Ascending aorta (tissue), 2 donors: ENCODE results near the gene EDNRA. TPM values are rescaled to one million over a fixed set of nuclear protein-coding genes. Genes with fewer than 3 reads are reported as not detected.

Source experiments
- DNase-seq, 2 donors: peaks; one replicate each; pipeline ENCODE4 v3.0.0-alpha.2; 2019; ENCODE audit warnings: low spot score in 2 of 2
- H3K27ac ChIP-seq, 2 donors: fragments of 200-600 bp; sonication (generic); one replicate each; pipeline ENCODE4 v1.5.1; 2016 to 2017; ENCODE audit warnings: mild to moderate bottlenecking in 1 of 2
- H3K27me3 ChIP-seq: fragments of 200-600 bp; sonication (generic); one replicate; pipeline ENCODE4 v1.5.1; 2017
- H3K36me3 ChIP-seq, 2 donors: fragments of 200-600 bp; sonication (generic); one replicate each; pipeline ENCODE4 v1.5.1; 2016
- H3K4me1 ChIP-seq, 2 donors: fragments of 200-600 bp; sonication (generic); one replicate each; pipeline ENCODE4 v1.5.1; 2016 to 2017; ENCODE audit warnings: mild to moderate bottlenecking in 1 of 2
- H3K4me3 ChIP-seq, 2 donors: fragments of 200-600 bp; sonication (generic); one replicate each; pipeline ENCODE4 v1.5.1; 2016 to 2017; ENCODE audit warnings: mild to moderate bottlenecking in 1 of 2
- H3K9me3 ChIP-seq, 2 donors: fragments of 200-600 bp; sonication (generic); one replicate each; pipeline ENCODE4 v1.5.1; 2016
- intact Hi-C: fragments of 100-400 bp; cut with DNase I; formaldehyde crosslinking; loops from one replicate; pipeline ENCODE4 v1.15.1; 2023
- total RNA-seq: library from RNA; depleted of rRNA; stranded (reverse); fragments of >200 nt; gene quantifications from one replicate; pipeline ENCODE4 v1.1.0, GENCODE V29; 2016
- TF ChIP-seq, protein P1 (sequence below), 3 experiments: fragments of 200-600 bp in 2 of 3; fragments of 450-650 bp in 1 of 3; sonication (generic) in 2 of 3; IDR thresholded peaks; one replicate each; pipeline ENCODE4 v1.5.1; 2016 to 2019; ENCODE audit warnings: antibody characterized with exemption in 3 of 3, mild to moderate bottlenecking in 1 of 3, moderate library complexity in 1 of 3

The EDNRA gene
- total RNA-seq, 1 donor from 2014 or later, result 31.4 TPM

DNA sequence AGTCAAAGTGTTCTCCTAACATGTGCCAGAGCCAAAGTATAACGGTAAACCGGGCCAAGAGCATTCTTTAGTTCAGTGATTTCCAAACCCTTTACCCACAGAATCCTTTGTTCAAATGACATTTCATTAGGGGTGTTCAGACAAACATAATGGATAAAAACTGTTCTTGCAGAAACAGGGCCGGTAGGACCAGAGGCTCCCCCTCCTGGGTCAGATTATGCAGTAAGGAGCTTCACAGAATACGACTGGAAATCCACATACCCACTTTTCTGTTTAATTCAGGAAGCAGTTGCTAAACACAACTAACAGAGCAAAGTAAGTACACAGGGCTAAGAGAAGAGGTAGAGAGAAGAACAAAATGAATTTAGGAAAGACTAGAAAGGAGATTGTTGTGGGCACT lies 89.7 kb downstream of the EDNRA start:
- Histone ChIP-seq H3K27me3 (no peaks in the 10 kb centered on the region), H3K4me1 (no peaks in the 10 kb centered on the region), H3K27ac (no peak overlapping the region), H3K9me3 (peaks cover 0 to 5% of the 10 kb centered on the region in 2 donors), H3K36me3 (no peaks in the 10 kb centered on the region), H3K4me3 (no peak overlapping the region)
- intact Hi-C loops, result loop anchor here (5.0 kb wide), 1 partner anchor 43 kb away; no protein-coding TSS in a partner anchor
- no peak for DNase-seq
- TF ChIP-seq, protein P1, sequence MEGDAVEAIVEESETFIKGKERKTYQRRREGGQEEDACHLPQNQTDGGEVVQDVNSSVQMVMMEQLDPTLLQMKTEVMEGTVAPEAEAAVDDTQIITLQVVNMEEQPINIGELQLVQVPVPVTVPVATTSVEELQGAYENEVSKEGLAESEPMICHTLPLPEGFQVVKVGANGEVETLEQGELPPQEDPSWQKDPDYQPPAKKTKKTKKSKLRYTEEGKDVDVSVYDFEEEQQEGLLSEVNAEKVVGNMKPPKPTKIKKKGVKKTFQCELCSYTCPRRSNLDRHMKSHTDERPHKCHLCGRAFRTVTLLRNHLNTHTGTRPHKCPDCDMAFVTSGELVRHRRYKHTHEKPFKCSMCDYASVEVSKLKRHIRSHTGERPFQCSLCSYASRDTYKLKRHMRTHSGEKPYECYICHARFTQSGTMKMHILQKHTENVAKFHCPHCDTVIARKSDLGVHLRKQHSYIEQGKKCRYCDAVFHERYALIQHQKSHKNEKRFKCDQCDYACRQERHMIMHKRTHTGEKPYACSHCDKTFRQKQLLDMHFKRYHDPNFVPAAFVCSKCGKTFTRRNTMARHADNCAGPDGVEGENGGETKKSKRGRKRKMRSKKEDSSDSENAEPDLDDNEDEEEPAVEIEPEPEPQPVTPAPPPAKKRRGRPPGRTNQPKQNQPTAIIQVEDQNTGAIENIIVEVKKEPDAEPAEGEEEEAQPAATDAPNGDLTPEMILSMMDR (IDR thresholded peaks at IDR 0.05), result peak in 1 of 3 experiments; percentile 35

DNA sequence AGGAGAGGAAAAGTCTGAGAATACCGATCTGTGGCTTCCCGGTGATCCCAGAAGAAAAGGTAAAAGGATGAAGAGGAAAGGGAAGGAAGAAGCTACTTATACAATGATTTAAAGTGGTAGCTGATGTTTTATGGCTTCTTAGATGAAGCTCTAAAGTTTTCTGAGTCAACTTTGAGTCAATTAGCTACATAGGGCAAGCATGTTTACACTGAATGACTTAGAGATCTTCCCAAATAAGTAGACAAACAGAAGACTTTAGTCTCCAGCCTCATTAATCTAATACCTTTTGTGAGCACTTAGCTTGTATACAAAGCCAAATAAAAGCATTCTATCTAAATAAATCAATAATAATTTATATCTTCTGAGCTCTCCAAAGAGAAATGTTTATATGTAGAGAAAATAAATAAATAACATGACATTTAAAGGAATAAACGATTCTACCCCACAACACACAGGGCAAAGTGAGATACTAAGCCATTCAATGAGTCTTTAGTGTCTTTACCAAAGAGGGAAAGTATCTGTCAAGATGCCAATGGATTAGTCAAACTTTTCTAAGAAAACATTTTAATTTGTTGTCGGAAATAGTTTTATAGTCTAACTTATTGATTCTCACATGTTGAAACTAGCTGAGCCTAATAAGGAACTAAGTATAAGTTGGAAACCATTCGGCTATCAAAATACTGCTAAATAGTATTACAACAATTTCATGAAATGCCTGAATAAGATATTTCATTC lies 90.3 kb downstream of the EDNRA start:
- Histone ChIP-seq H3K4me3 (no peak overlapping the region), H3K4me1 (no peaks in the 10 kb centered on the region), H3K36me3 (no peaks in the 10 kb centered on the region), H3K9me3 (peaks cover 0 to 2% of the 10 kb centered on the region in 2 donors), H3K27ac (no peak overlapping the region), H3K27me3 (no peaks in the 10 kb centered on the region)
- DNase-seq, result no peak
- TF ChIP-seq, protein P1 (IDR thresholded peaks at IDR 0.05), result no peak
- intact Hi-C loops, result loop anchor here (5.0 kb wide), 1 partner anchor 44 kb away; no protein-coding TSS in a partner anchor

DNA sequence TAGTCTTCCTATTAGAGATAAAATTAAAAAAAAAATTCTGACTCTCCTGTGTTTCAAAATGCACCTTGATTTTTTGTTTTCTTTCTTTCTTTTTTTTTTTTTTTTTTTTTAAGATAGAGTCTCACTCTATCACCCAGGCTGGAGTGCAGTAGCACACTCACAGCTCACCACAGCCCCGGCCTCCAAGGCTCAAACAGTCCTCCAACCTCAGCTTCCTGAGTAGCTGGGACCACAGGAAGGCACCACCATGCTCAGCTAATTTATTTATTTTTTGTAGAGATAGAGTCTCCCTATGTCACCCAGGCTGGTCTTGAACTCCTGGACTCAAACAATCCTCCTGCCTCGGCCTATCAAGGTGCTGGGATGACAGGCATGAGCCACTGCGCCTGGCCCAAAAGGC lies 95.2 kb downstream of the EDNRA start:
- no peaks in the 10 kb centered on the region for H3K9me3 ChIP-seq
- H3K4me1 ChIP-seq, result no peaks in the 10 kb centered on the region
- H3K36me3 ChIP-seq, result no peaks in the 10 kb centered on the region
- no peaks in the 10 kb centered on the region for H3K27me3 ChIP-seq
- TF ChIP-seq, protein P1 (IDR thresholded peaks at IDR 0.05), result no peak
- DNase-seq, result no peak
- no peak overlapping the region for H3K4me3 ChIP-seq
- intact Hi-C loops, result no loop called here
- no peak overlapping the region for H3K27ac ChIP-seq

DNA sequence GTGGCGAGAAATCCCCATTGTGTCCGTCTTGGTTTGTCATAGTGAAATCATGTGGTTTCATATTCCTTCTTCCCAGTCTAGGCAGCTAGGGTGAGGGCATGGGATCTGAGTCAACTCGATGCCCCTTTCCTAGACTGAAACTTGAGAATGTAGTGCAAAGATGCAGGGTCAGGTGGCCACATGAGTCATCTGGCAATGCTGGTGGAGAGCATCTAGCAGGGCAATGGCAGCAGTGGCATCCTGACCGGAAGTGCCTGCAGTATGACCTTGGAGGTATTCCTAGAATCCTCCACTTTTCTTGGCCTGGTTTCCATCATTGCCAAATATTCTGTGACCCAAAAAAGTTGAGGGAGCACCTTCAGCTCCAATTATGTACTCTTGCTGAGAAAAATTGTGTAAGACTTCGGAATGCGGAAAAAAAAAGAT lies 97.2 kb downstream of the EDNRA start:
- H3K4me1 ChIP-seq, result no peaks in the 10 kb centered on the region
- intact Hi-C loops, result no loop called here

DNA sequence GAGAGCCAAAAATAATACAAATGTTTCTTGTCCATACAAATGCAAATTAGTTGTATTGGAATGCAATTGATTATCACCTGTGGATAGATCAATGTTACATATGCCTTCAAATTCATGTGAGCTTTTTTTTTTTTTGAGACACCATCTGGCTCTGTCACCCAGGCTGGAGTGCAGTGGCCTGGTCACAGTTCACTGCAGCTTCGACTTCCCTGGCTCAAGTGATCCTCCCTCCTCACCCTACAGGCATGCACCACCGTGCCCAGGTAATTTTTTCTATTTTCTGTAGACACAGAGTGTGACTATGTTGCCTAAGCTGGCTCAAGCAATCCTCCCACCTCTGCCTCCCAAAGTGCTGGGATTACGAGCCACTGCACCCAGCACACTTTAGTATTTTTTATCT lies 97.7 kb downstream of the EDNRA start:
- TF ChIP-seq, protein P1 (IDR thresholded peaks at IDR 0.05), result no peak
- H3K4me1 ChIP-seq, result no peaks in the 10 kb centered on the region
- intact Hi-C loops, result no loop called here
- H3K27me3 ChIP-seq, result no peaks in the 10 kb centered on the region
- H3K36me3 ChIP-seq, result no peaks in the 10 kb centered on the region
- no peak overlapping the region for H3K4me3 ChIP-seq
- H3K9me3 ChIP-seq, result no peaks in the 10 kb centered on the region
- DNase-seq, result no peak
- no peak overlapping the region for H3K27ac ChIP-seq

More for the DNA sequence above, 97.2 kb downstream of the EDNRA start:
- Histone ChIP-seq H3K36me3 (no peaks in the 10 kb centered on the region), H3K27ac (no peak overlapping the region), H3K9me3 (no peaks in the 10 kb centered on the region), H3K4me3 (no peak overlapping the region), H3K27me3 (no peaks in the 10 kb centered on the region)
- TF ChIP-seq, protein P1 (IDR thresholded peaks at IDR 0.05), result no peak
- DNase-seq, result peak in 1 of 2 donors; percentile 65
